ENCODE data around the gene ZG16B.

The ZG16B gene

GRCh38 chr16:2825906-2826305 is 4.2 kb upstream of the ZG16B start:
- no peak for DNase-seq

- no peak for DNase-seq
These were observed 3.3 kb upstream of the ZG16B start for GRCh38 chr16:2826591-2827373.

- DNase-seq = no peak
These were observed 2.7 kb upstream of the ZG16B start for GRCh38 chr16:2827374-2827791.

- no peak for DNase-seq
These were observed 2.1 kb upstream of the ZG16B start for GRCh38 chr16:2827831-2828520.

DNA sequence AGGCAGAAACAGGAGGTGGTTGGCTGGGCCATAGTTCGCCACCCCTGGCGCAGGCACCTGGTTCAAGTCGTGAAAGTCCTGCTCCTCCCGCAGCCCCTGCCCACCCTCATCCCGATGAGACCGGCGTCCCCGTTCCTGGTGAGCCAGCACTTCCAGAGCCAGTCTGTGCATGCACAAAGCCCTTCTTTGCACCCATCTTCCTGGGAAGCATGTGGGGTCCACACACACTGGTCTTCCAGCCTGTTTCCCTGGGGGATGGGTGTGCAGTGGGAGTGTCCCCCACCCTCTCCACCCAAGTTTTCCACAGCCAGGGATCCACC is 1.6 kb upstream of the ZG16B start:
- DNase-seq = no peak

DNA sequence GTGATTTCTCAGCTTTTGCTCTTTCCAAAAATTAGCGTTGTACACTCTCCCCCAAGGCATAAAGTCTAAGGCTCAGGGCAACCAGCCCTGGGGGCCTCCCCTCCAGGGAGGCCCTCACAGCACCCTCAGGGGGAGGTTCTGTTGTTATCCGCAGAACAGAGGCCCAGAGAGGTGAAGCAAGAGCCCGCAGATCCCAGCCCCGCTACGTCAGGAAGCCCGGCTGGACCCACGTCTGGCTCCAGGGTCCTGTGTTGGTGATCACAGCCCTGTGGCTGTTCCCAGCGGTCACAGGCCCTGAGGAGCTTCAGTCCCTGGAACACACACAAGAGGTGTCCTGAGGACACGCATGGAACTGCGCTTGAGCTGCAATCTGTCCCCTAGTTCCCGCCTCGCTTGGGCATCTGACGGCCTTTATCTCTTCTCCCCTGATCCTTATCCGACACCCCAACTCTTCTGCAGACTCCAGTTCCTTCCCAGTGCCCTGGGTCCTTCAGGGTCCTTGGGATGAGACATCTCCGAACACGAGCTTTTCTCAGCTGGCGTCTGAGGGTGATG is 1.1 kb upstream of the ZG16B start:
- no peak for DNase-seq

DNA sequence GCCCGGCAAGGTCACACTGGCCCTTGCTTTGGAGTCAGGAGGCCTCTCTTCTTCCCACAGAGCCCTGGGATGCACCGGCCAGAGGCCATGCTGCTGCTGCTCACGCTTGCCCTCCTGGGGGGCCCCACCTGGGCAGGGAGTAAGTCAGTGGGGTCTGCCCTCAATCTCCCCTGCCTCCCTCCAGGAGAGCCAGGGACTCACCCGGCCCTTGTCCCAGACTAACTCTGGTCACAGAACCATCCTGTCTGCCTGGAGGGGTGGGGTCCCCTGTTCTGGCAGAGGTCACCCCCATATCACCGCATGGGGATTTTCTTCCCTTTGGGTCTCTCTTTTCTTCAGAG is 222 bp downstream of the ZG16B start:
- DNase-seq = no peak

GRCh38 chr16:2831203-2831602 is 1.1 kb downstream of the ZG16B start:
- no peak for DNase-seq

- DNase-seq = peak; percentile 54
These were observed 3.7 kb downstream of the ZG16B start for GRCh38 chr16:2833776-2834175.

GRCh38 chr16:2834968-2835367 is 4.9 kb downstream of the ZG16B start:
- no peak for DNase-seq

DNA sequence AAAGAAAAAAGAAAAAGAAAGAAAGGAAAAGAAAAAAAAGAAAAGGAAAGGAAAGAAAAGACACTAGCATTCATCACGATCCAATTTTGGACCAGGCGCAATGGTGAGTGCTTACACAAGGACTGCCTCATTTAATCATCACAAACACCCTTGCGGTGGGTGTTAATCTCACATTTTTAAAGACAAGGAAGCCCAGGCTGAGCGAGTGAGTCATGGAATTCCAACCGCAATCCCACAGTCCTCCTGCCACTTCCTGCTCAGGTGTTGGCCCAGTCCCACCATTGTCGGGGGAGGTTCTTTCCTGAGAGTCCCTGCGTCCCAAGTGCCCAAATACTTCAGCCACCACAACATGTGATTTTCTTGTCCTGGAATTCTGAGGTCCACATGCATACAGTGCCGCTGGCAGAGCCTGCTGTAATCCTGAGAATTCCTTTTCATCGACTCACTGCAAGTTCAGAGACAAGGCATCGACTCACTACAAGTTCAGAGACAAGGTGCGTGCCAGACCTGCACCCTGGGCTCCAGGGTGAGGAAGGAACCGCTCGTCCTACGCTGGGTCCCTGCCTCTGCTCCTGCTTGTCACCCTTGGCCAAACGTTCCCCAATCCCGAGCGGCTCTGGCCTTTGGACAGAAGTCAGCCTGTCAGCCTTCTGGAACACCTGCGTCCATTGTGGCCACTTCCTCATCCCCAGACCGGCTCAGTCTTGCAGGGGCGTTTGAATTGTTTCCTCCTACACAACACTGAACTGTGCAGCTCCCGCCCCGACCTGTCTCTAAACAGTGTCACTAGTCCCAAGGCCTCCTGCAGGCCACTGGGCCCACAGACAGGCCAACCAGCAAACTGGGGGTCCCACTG is 5.8 kb downstream of the ZG16B start:
- DNase-seq = no peak

DNA sequence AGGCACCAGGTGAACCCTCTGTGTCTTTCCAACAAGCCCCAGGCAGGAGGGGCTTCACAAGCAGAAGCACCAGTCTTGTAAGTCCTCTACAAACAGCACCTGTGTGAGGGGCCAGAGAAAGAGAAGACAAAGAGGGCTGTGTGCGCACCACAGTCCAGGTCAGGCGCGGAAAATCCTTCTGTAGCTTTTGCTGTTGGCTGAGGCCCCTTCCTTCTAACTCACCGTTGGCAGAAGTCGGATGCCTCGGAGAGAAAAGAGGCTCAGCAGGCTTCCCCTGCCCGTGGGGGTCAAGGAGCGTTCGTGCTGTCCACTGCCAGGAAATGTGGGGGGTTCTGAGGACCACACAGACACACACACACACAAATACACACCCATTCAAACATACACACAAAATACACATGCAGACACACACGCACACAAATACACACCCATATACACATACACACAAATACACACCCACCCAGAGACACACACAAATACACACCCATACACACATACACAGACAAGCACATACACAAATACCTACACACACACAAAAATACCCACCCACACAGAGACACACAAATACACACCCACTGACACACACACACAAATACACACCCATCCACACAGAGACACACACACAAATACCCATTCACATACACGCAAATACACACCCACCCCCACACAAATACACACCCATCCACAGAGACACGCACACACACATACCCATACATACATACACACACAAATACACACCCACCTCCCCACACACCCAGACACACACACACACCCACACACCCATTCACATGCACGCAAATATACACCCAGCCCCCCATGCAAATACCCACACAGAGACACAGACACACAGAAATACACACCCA is 6.8 kb downstream of the ZG16B start:
- DNase-seq = no peak

DNA sequence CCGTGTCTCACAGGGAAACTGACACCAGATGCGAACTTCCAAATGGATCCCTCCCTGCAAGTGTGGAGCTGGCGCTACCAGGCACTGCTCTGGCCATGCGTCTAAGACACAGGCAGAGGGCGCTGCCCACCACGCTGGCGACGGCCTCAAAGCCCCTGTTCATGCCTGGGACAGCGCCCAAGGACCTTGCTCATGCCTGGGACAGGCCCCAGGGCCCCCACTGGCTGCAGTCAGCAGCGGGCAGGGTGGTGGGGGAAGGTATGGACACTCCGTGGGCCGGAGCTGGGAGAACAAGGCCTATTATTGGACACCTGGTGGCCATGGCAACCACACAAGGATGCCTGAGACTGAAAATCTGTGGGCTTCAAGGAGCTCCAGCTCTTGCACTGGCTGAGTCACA is 8.8 kb downstream of the ZG16B start:
- DNase-seq = peak; percentile 67

- no peak for DNase-seq
These were observed 9.7 kb downstream of the ZG16B start for GRCh38 chr16:2839650-2840450.

- no peak for DNase-seq
These were observed 10.8 kb downstream of the ZG16B start for GRCh38 chr16:2840914-2841313.

GRCh38 chr16:2841606-2842339 is 11.7 kb downstream of the ZG16B start:
- DNase-seq = no peak

GRCh38 chr16:2842340-2843000 is 12.4 kb downstream of the ZG16B start:
- DNase-seq = peak; percentile 70

GRCh38 chr16:2843526-2843925 is 13.4 kb downstream of the ZG16B start:
- DNase-seq = no peak

DNA sequence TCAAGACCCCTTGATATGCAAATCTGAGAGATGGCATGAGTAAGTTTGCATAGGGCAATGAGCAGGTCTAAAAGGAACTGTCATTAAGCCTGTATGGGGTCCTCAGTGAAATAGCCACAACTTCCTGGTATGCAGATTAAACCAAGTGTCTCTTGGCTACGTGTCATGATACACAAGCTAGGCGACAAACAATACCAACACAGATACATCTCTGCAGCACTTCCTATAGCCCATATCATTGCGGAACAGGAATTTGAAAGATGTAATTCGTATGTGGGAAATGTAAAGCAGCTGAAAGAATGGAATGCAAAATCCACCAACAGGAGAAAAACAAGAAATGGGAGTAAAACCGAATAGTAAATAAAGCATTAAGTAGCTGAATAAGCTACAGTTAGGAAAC is 15.0 kb downstream of the ZG16B start:
- no peak for DNase-seq

All from inflammatory macrophage treated with lipopolysaccharide for 4 hours (primary cell).